Right cardiac atrium (tissue), 5 donors: Measurements from ENCODE around the gene CFHR2. TPM values are rescaled to one million over a fixed set of nuclear protein-coding genes. Genes with fewer than 3 reads are reported as not detected.
"Not testable (repeated sequence)": the region's sequence is repeated elsewhere in the genome, so short reads cannot be mapped to it uniquely, and the experiment has no call there.

Experiments
- ATAC-seq, 2 donors: fragments of 200-7000 bp; cut with Tn5 transposase; one replicate each; pipeline versions ENCODE4 v1.8.0 to v1.9.1; 2020; ENCODE audit warnings: moderate library complexity in 2 of 2, mild to moderate bottlenecking in 1 of 2
- DNase-seq, 3 donors: peaks; one replicate each; pipeline ENCODE4 v3.0.0-alpha.2; 2020
- H3K27ac ChIP-seq: one replicate; pipeline ENCODE4 v1.5.1; 2013; ENCODE audit warnings: mild to moderate bottlenecking, low read length, control low read depth, moderate library complexity
- H3K27me3 ChIP-seq: one replicate; pipeline ENCODE4 v1.6.1; 2013; ENCODE audit not compliant: control insufficient read depth, insufficient read depth
- H3K4me1 ChIP-seq: one replicate; pipeline ENCODE4 v1.6.1; 2013; ENCODE audit warnings: low read length; ENCODE audit not compliant: control insufficient read depth, insufficient read depth
- H3K4me3 ChIP-seq: one replicate; pipeline ENCODE4 v1.5.1; 2013; ENCODE audit warnings: low read length, control low read depth
- H3K9me3 ChIP-seq: one replicate; pipeline ENCODE4 v1.6.1; 2013; ENCODE audit warnings: low read length; ENCODE audit not compliant: control insufficient read depth
- WGBS: extraction: QIAGEN DNeasy Blood & Tissue Kit; methylation state at CpG from one replicate; pipeline ENCODE4 v1.1.7; 2013; 5-methylcytosine and 5-hydroxymethylcytosine counted together
- intact Hi-C, 4 donors: fragments of 100-400 bp; cut with DNase I; formaldehyde crosslinking; loops; one replicate each; pipeline versions ENCODE4 v1.11.0 to v1.14.0; 2022 to 2023
- polyA plus RNA-seq: library from polyadenylated mRNA; stranded (reverse); fragments of 200-250 nt; gene quantifications from one replicate; pipeline ENCODE4 v1.2.3, GENCODE V29; 2013
- total RNA-seq, 4 donors: library from RNA; stranded (reverse); fragmentation: NEBNext Ultra II Directional; extraction: Animal tissue kit (Norgen Biotek cat#: 25700); gene quantifications; one replicate each; pipeline ENCODE4 v1.2.1, GENCODE V29; 2021
- donor health status: healthy with polysubstance abuse.
- donor health status: DM: no; HTN: yes; CAD: no.
- donor health status: DM: no; HTN: no; CAD: no.
- donor health status: DM: no; HTN: yes; CAD: no; lungs with severe emphysema.
- donor health status: DM: yes; HTN: yes; CAD: no.

CFHR2 gene
- total and polyA plus RNA-seq, 5 donors, result not detected

- H3K4me3 ChIP-seq, result no peak overlapping the region
- intact Hi-C loops, result no loop called here
- no peak overlapping the region for H3K27ac ChIP-seq
- H3K4me1 ChIP-seq, result no peaks in the 10 kb centered on the region
- no peaks in the 10 kb centered on the region for H3K9me3 ChIP-seq
- ATAC-seq (no peak), DNase-seq (no peak)
- WGBS, result 55% methylated on average over 2 of the region's 2 CpGs
- no peaks in the 10 kb centered on the region for H3K27me3 ChIP-seq
Observed at GRCh38 chr1:196954778-196955177, 11.2 kb downstream of the CFHR2 start.

GRCh38 chr1:196955926-196956325 lies 12.4 kb downstream of the CFHR2 start:
- no peaks in the 10 kb centered on the region for H3K9me3 ChIP-seq
- intact Hi-C loops, result no loop called here
- no peaks in the 10 kb centered on the region for H3K27me3 ChIP-seq
- WGBS, result 87% methylated on average over 1 of the region's 1 CpG
- no peak overlapping the region for H3K27ac ChIP-seq
- ATAC-seq (no peak), DNase-seq (no peak)
- H3K4me3 ChIP-seq, result no peak overlapping the region
- H3K4me1 ChIP-seq, result no peaks in the 10 kb centered on the region

DNA sequence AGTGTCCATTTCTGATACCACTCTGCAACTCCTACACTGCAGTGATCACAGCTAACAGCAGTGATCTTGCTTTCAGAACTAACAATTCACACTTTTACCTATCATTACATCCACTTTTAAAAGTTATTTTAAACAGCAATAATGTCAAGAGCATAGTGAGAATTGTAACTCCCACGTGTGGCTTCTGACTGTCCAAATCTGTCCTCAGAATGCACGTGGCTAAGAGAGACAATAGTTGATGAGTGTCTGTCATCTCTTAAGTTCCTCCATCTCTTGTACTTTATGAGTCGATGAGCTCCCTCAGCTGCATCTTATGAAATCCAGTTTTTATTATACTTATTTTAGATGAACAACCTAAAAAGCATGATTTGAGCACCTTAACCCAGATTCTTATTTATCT lies 17.3 kb downstream of the CFHR2 start:
- intact Hi-C loops, result no loop called here
- 53% methylated on average over 3 of the region's 3 CpGs for WGBS
- H3K4me3 ChIP-seq, result no peak overlapping the region
- no peaks in the 10 kb centered on the region for H3K27me3 ChIP-seq
- H3K27ac ChIP-seq, result no peak overlapping the region
- H3K4me1 ChIP-seq, result no peaks in the 10 kb centered on the region
- DNase-seq (no peak), ATAC-seq (no peak)
- no peaks in the 10 kb centered on the region for H3K9me3 ChIP-seq

DNA sequence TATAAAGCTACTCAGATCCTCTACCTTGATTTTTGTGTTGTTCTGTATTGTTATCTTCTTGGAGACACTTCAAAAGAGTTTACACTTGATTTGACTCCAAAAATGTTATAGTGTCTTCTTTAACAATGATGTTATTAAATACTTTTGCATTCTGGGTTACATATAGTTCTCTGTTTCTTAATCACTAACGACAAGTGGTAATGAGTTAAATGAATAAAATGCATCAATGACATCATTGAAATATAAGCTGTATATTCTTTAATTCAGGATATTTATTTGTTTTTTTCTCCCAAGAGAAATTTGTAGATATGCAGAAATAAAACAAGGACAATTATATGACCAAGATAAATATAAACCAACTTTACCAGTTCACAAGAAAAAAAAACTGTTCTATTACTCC lies 26.6 kb downstream of the CFHR2 start:
- intact Hi-C loops, result no loop called here
- WGBS, result 74% methylated on average over 1 of the region's 1 CpG
- Histone ChIP-seq H3K4me1 (no peaks in the 10 kb centered on the region), H3K27ac (no peak overlapping the region), H3K4me3 (no peak overlapping the region), H3K9me3 (no peaks in the 10 kb centered on the region), H3K27me3 (no peaks in the 10 kb centered on the region)
- DNase-seq (no peak), ATAC-seq (no peak)

DNA sequence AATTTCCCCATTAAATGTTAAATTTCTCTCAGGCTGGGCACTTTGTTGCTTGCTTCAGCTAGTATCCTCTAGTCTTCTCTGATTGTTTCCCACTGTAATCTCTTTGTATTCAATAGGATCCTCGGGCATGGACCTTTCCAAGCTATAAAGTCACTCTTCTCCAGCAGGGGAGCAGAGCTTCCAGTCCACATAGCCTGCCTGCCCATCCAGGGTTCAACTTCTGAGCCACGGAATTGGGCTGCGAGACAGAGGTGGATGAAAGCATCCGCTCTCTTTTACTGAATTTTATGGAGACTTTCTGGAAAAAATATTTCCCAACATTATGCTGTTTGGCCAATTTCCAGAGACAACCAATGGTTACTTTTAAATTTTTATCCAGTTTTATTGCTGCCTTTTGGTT lies 32.7 kb downstream of the CFHR2 start:
- Histone ChIP-seq H3K27me3 (no peaks in the 10 kb centered on the region), H3K27ac (no peak overlapping the region), H3K4me3 (no peak overlapping the region), H3K9me3 (no peaks in the 10 kb centered on the region), H3K4me1 (no peaks in the 10 kb centered on the region)
- DNase-seq (no peak), ATAC-seq (no peak)
- 92% methylated on average over 4 of the region's 4 CpGs for WGBS
- intact Hi-C loops, result no loop called here

GRCh38 chr1:196977278-196977677 lies 33.7 kb downstream of the CFHR2 start, which contains the start of gene CFHR5:
Gene CFHR5 (plus strand): TSS chr1:196977556. CDS start chr1:196977665, 109 bp downstream.
- Histone ChIP-seq H3K4me3 (no peak within 1 kb of the TSS), H3K27ac (no peak within 1 kb of the TSS), H3K4me1 (no peaks in the 10 kb centered on the region), H3K27me3 (no peaks in the 10 kb centered on the region), H3K9me3 (no peaks in the 10 kb centered on the region)
- 46% methylated on average over 5 of the region's 5 CpGs for WGBS
- intact Hi-C loops, result no loop called here
- no peak for DNase-seq
- ATAC-seq, result no peak

DNA sequence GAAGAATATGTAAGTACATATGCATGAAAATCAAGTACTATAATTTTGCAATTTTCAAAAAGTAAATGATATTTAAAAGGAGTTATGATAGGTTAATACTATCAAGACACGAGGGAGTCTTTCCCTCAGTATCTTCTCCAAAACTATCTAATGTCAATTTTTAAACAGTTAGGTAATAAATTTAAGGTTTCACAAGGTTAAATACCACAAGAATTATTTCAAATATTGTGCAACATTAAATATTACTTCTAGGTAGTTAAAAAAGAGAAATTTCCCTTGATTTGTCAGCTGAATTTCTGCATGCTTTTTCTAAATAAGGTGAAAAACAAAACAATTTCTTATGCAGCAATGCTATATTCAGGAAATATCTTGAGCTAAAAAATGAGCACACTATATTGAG lies 37.3 kb downstream of the CFHR2 start:
- H3K27ac ChIP-seq, result no peak overlapping the region
- no peak for ATAC-seq
- H3K4me3 ChIP-seq, result no peak overlapping the region
- intact Hi-C loops, result no loop called here
- WGBS, result 82% methylated on average over 1 of the region's 1 CpG
- no peaks in the 10 kb centered on the region for H3K9me3 ChIP-seq
- H3K27me3 ChIP-seq, result no peaks in the 10 kb centered on the region
- no peaks in the 10 kb centered on the region for H3K4me1 ChIP-seq
- DNase-seq, result no peak

- WGBS, result 91% methylated on average over 7 of the region's 7 CpGs
- H3K27me3 ChIP-seq, intact Hi-C loops, H3K9me3 ChIP-seq, ATAC-seq, H3K4me3 ChIP-seq, H3K27ac ChIP-seq, H3K4me1 ChIP-seq, DNase-seq: not testable (repeated sequence)
Observed at GRCh38 chr1:196982247-196982646, 38.7 kb downstream of the CFHR2 start.

GRCh38 chr1:196991919-196992651 lies 48.5 kb downstream of the CFHR2 start:
- WGBS, result 64% methylated on average over 11 of the region's 11 CpGs
- H3K27ac ChIP-seq, H3K4me1 ChIP-seq, H3K4me3 ChIP-seq, H3K9me3 ChIP-seq, intact Hi-C loops, H3K27me3 ChIP-seq, ATAC-seq: not testable (repeated sequence)
- peak in 1 of 3 donors; percentile 14 for DNase-seq

GRCh38 chr1:196993916-196994315 lies 50.4 kb downstream of the CFHR2 start:
- Histone ChIP-seq H3K9me3 (no peaks in the 10 kb centered on the region), H3K4me3 (no peak overlapping the region), H3K4me1 (no peaks in the 10 kb centered on the region), H3K27ac (no peak overlapping the region), H3K27me3 (no peaks in the 10 kb centered on the region)
- intact Hi-C loops, result no loop called here
- DNase-seq, result no peak
- no peak for ATAC-seq
- WGBS, result 51% methylated on average over 2 of the region's 2 CpGs

- intact Hi-C loops, result no loop called here
- ATAC-seq, result no peak
- no peaks in the 10 kb centered on the region for H3K4me1 ChIP-seq
- no peak overlapping the region for H3K4me3 ChIP-seq
- 52% methylated on average over 1 of the region's 1 CpG for WGBS
- no peak overlapping the region for H3K27ac ChIP-seq
- DNase-seq, result no peak
- no peaks in the 10 kb centered on the region for H3K27me3 ChIP-seq
- H3K9me3 ChIP-seq, result no peaks in the 10 kb centered on the region
Observed at GRCh38 chr1:196997423-196997822, 53.9 kb downstream of the CFHR2 start.

DNA sequence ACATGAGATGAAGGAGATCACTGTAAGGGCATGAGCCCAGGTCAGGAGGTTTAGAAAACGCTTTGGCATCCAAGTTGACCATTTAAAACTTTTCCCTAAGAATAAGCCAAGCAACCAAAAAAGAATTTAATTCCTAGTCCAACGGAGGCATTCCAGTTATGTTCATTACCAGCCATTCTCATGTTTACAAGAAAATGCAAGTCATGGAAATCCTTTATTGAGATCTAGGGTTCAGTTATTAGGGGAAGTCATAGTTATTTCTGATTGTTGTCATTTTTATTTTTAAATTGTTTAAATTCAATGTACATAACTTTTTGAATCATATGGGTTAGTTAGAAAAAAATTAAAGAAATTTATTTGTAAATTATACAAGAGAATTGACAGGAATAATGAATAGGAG lies 58.3 kb downstream of the CFHR2 start:
- WGBS, result 84% methylated on average over 2 of the region's 2 CpGs
- H3K27me3 ChIP-seq, result no peaks in the 10 kb centered on the region

More for the DNA sequence above, 58.3 kb downstream of the CFHR2 start:
- Histone ChIP-seq H3K27ac (no peak overlapping the region), H3K4me1 (no peaks in the 10 kb centered on the region), H3K9me3 (no peaks in the 10 kb centered on the region), H3K4me3 (no peak overlapping the region)
- intact Hi-C loops, result no loop called here
- ATAC-seq, result no peak
- DNase-seq, result no peak
